ENCODE results near the gene ADSS2. TPM values are rescaled to one million over a fixed set of nuclear protein-coding genes. Genes with fewer than 3 reads are reported as not detected.
"Not testable (repeated sequence)": the region's sequence is repeated elsewhere in the genome, so short reads cannot be mapped to it uniquely, and the experiment has no call there.

Gene ADSS2
- total and polyA plus RNA-seq, 2 experiments from 2014 or later: 55.1 to 101 TPM

- no peak for TF ChIP-seq REST (IDR thresholded peaks at IDR 0.05; ENCODE audit: unreplicated experiment)
Observed at GRCh38 chr1:244496186-244496585, 44.5 kb upstream of the ADSS2 start (continued).

- no peak overlapping the region for H3K27ac Mint-ChIP-seq
- H3K4me3 Mint-ChIP-seq: no peak overlapping the region
- peaks cover 4% of the 10 kb centered on the region; the same call in 1 of the 3 replicates for H3K4me1 Mint-ChIP-seq
- H3K36me3 Mint-ChIP-seq (ENCODE audit: low read depth): no peaks in the 10 kb centered on the region
- H3K4me3 ChIP-seq: no peak overlapping the region
- TF ChIP-seq STAT1 (IDR thresholded peaks at IDR 0.05; ENCODE audit: unreplicated experiment) (no peak), REST (IDR thresholded peaks at IDR 0.05; ENCODE audit: unreplicated experiment) (no peak)
- H4K20me1 ChIP-seq (replicated peaks; ENCODE audit: insufficient read depth): no peaks in the 10 kb centered on the region
- H3K79me2 ChIP-seq (replicated peaks; ENCODE audit: insufficient read depth): no peaks in the 10 kb centered on the region
- DNase-seq (ENCODE audit: low spot score) (no peak), ATAC-seq (no peak)
- H3K27me3 ChIP-seq (ENCODE audit: insufficient read depth): no peaks in the 10 kb centered on the region
- H3K4me1 ChIP-seq (ENCODE audit: insufficient read depth): no peaks in the 10 kb centered on the region
- H3F3A ChIP-seq (replicated peaks; ENCODE audit: low read depth): no peaks in the 10 kb centered on the region
- no peaks in the 10 kb centered on the region for H3K36me3 ChIP-seq (ENCODE audit: insufficient read depth)
- H3K9me2 ChIP-seq (ENCODE audit: insufficient read depth): no peaks in the 10 kb centered on the region
- H3K4me2 ChIP-seq: no peak overlapping the region
- H3K9me3 Mint-ChIP-seq: peaks cover 4% of the 10 kb centered on the region; the same call in 1 of the 3 replicates
- H2AFZ ChIP-seq: no peak overlapping the region
- H3K27ac ChIP-seq (ENCODE audit: low read depth): no peak overlapping the region
- peaks cover 1% of the 10 kb centered on the region for H3K27me3 Mint-ChIP-seq (ENCODE audit: insufficient read depth, low read depth, poor library complexity)
Observed at GRCh38 chr1:244494653-244495052, 42.9 kb upstream of the ADSS2 start.

- not testable (repeated sequence) for H3K27me3 Mint-ChIP-seq (ENCODE audit: insufficient read depth, low read depth, poor library complexity); H3F3A ChIP-seq (replicated peaks; ENCODE audit: low read depth); ATAC-seq
Observed at GRCh38 chr1:244484971-244485370, 33.3 kb upstream of the ADSS2 start.

More at GRCh38 chr1:244484971-244485370, 33.3 kb upstream of the ADSS2 start:
- H3K9me3 Mint-ChIP-seq; H3K9me2 ChIP-seq (ENCODE audit: insufficient read depth); H3K36me3 Mint-ChIP-seq (ENCODE audit: low read depth); H3K27me3 ChIP-seq (ENCODE audit: insufficient read depth); H3K4me1 Mint-ChIP-seq; H3K79me2 ChIP-seq (replicated peaks; ENCODE audit: insufficient read depth); H2AFZ ChIP-seq; H3K4me1 ChIP-seq (ENCODE audit: insufficient read depth); H3K27ac Mint-ChIP-seq; H3K4me3 Mint-ChIP-seq; H3K27ac ChIP-seq (ENCODE audit: low read depth); DNase-seq (ENCODE audit: low spot score); H3K4me3 ChIP-seq; H4K20me1 ChIP-seq (replicated peaks; ENCODE audit: insufficient read depth); H3K36me3 ChIP-seq (ENCODE audit: insufficient read depth); H3K4me2 ChIP-seq: not testable (repeated sequence)

Data from GM23338 (cell line).